GM12878 (cell line): ENCODE results near the gene TBCK. TPM values are rescaled to one million over a fixed set of nuclear protein-coding genes. Genes with fewer than 3 reads are reported as not detected.

Source experiments
- ATAC-seq: fragments of 200-7000 bp; cut with Tn5 transposase; 3 replicates; pipeline ENCODE4 v1.9.1; 2020; ENCODE audit warnings: mild to moderate bottlenecking, moderate library complexity
- BruUV-seq: library from RNA; stranded (reverse); fragments of 400-500 nt; replicated peaks from 2 replicates; lab custom pipeline; 2021; lab: Mats Ljungman, UMichigan
- CTCF ChIA-PET: fragments of 300-600 bp; sonication (Branson Sonifier 250); formaldehyde crosslinking; extraction: SDS; loops from one replicate; lab custom pipeline; 2021; ENCODE audit warnings: inconsistent platforms; lab: Yijun Ruan, JAX
- POLR2A ChIA-PET: fragments of 350-600 bp; formaldehyde crosslinking; extraction: SDS; loops from one replicate; lab custom pipeline; 2021; ENCODE audit warnings: inconsistent platforms; lab: Charles Lee
- RAD21 ChIA-PET: fragments of 300-600 bp; sonication (Branson Sonifier 250); formaldehyde crosslinking; loops from one replicate; lab custom pipeline; 2023; ENCODE audit warnings: antibody characterized with exemption; ENCODE audit not compliant: unreplicated experiment; lab: Charles Lee
- SMC1A ChIA-PET: fragments of 300-600 bp; sonication (Branson Sonifier 250); formaldehyde crosslinking; loops from one replicate; lab custom pipeline; 2023; ENCODE audit not compliant: unreplicated experiment, uncharacterized antibody; lab: Charles Lee
- DNase-seq: peaks from one replicate; pipeline ENCODE4 v3.0.0-alpha.2; 2011; ENCODE audit warnings: low read depth, low spot score
- FAIRE-seq: peaks from 3 replicates; lab custom pipeline; 2011; peaks lifted over from hg19 to GRCh38; lab: Jason Lieb, UNC
- H2AFZ ChIP-seq: 2 replicates; pipeline ENCODE4 v1.6.0; 2011; ENCODE audit warnings: low read depth, low read length, control low read depth; ENCODE audit not compliant: control insufficient read depth
- H3K27ac ChIP-seq: 2 replicates; pipeline ENCODE4 v1.5.1; 2011; ENCODE audit warnings: control low read depth; ENCODE audit not compliant: control insufficient read depth, insufficient read depth
- H3K27me3 ChIP-seq, 2 experiments: replicated peaks in 1 of 2; 2 replicates each; pipeline versions ENCODE4 v1.6.0 to v1.6.1; 2011; ENCODE audit warnings: low read length in 1 of 2; ENCODE audit not compliant: control insufficient read depth in 2 of 2, insufficient read depth in 2 of 2
- H3K36me3 ChIP-seq, 2 experiments: 2 replicates each; pipeline ENCODE4 v1.5.1; 2011; ENCODE audit warnings: low read length in 1 of 2; ENCODE audit not compliant: control insufficient read depth in 2 of 2, insufficient read depth in 2 of 2
- H3K4me1 ChIP-seq: 2 replicates; pipeline ENCODE4 v1.6.1; 2011; ENCODE audit warnings: mild to moderate bottlenecking, low read length, moderate library complexity, mixed read lengths; ENCODE audit not compliant: control insufficient read depth, insufficient read depth
- H3K4me2 ChIP-seq: 2 replicates; pipeline ENCODE4 v1.6.0; 2011; ENCODE audit warnings: control low read depth; ENCODE audit not compliant: control insufficient read depth, insufficient read depth
- H3K4me3 ChIP-seq: fragments of 200-600 bp; sonication (generic); 2 replicates; pipeline ENCODE4 v1.5.1; 2016
- H3K79me2 ChIP-seq: 2 replicates; pipeline ENCODE4 v1.6.0; 2011; ENCODE audit warnings: low read length; ENCODE audit not compliant: control insufficient read depth, insufficient read depth
- H3K9ac ChIP-seq: 2 replicates; pipeline ENCODE4 v1.8.0; 2011; ENCODE audit warnings: low read length, control low read depth, mixed read lengths; ENCODE audit not compliant: control insufficient read depth, insufficient read depth
- H3K9me3 ChIP-seq: replicated peaks from 3 replicates; pipeline ENCODE4 v1.5.1; 2011; ENCODE audit warnings: mild to moderate bottlenecking, low read length; ENCODE audit not compliant: control insufficient read depth, insufficient read depth
- H4K20me1 ChIP-seq: 2 replicates; pipeline ENCODE4 v1.6.0; 2011; ENCODE audit not compliant: control insufficient read depth, insufficient read depth
- BACH1 ChIP-seq: fragments of 450-650 bp; IDR thresholded peaks from 2 replicates; pipeline ENCODE4 v1.6.1; 2017; ENCODE audit warnings: mild to moderate bottlenecking, borderline replicate concordance
- CTCF ChIP-seq, 3 experiments: IDR thresholded peaks in 2 of 3; conservative IDR thresholded peaks in 1 of 3; 2 replicates each; pipeline ENCODE4 v1.5.1; 2011; ENCODE audit warnings: low read depth in 3 of 3, low read length in 3 of 3, mild to moderate bottlenecking in 3 of 3, control low read depth in 2 of 3, moderate library complexity in 2 of 3, inconsistent platforms in 1 of 3, mixed read lengths in 1 of 3; ENCODE audit not compliant: control insufficient read depth in 2 of 3, insufficient read depth in 1 of 3; ENCODE audit errors: extremely low read depth in 1 of 3
- EGR1 ChIP-seq, 2 experiments: IDR thresholded peaks; 1 replicate in 1 of 2; 2 replicates in 1 of 2; pipeline ENCODE4 v1.6.1; 2011 to 2012; ENCODE audit warnings: low read depth in 2 of 2, low read length in 2 of 2, borderline replicate concordance in 1 of 2, mild to moderate bottlenecking in 1 of 2, moderate library complexity in 1 of 2
- RAD21 ChIP-seq: IDR thresholded peaks from 2 replicates; pipeline ENCODE4 v1.6.1; 2011; ENCODE audit warnings: mild to moderate bottlenecking, low read depth, low read length, moderate library complexity; ENCODE audit not compliant: insufficient read depth
- WGBS: methylation state at CpG from one replicate; pipeline ENCODE4 v1.1.6; 2016; ENCODE audit warnings: low lambda C conversion rate; ENCODE audit not compliant: insufficient replicate concordance, insufficient coverage; ENCODE audit errors: missing lambda C conversion rate; 5-methylcytosine and 5-hydroxymethylcytosine counted together
- in situ Hi-C: fragments of 300-500 bp; cut with MboI; formaldehyde crosslinking; loops from 9 replicates; pipeline ENCODE4 v1.14.3; 2018; ENCODE audit warnings: mixed read lengths
- intact Hi-C: fragments of 100-400 bp; cut with micrococcal nuclease; formaldehyde crosslinking; loops from one replicate; pipeline ENCODE4 v1.14.2; 2022; ENCODE audit not compliant: unreplicated experiment
- polyA plus RNA-seq, 11 experiments: library from polyadenylated mRNA; depleted of rRNA in 4 of 11; unstranded in 6 of 11; stranded (reverse) in 5 of 11; fragments of >200 nt; fragmentation: Nextera tagmentation in 4 of 11; fragmentation: Illumina TruSeq in 1 of 11; extraction: Ambion mirVana in 4 of 11; extraction: Trizol in 1 of 11; gene quantifications; 1 replicate in 1 of 11; 2 replicates in 10 of 11; pipeline versions ENCODE4 v1.2.1 to v1.2.3, GENCODE V29; 2011 to 2016; ENCODE audit warnings: inconsistent platforms in 2 of 11, missing spikeins in 2 of 11, low read depth in 1 of 11
- total RNA-seq, 4 experiments: library from RNA; depleted of rRNA in 3 of 4; stranded (reverse); fragments of >200 nt in 3 of 4; fragmentation: Illumina TruSeq in 1 of 4; extraction: Trizol in 1 of 4; gene quantifications; 2 replicates each; pipeline versions ENCODE4 v1.2.1 to v1.2.3, GENCODE V29; 2013 to 2021
- TF ChIP-seq, protein P1 (sequence below): IDR thresholded peaks from 2 replicates; pipeline ENCODE4 v1.6.1; 2011; ENCODE audit warnings: mild to moderate bottlenecking, low read depth, low read length, moderate library complexity; ENCODE audit not compliant: insufficient replicate concordance

Gene TBCK
- total and polyA plus RNA-seq, 10 of the 15 experiments (the other 5 are each of a cell fraction or from before 2014, with no cell fraction given) = 4.1 to 30.3 (median 20.2) TPM

- RAD21 ChIA-PET = interaction anchor here (0.6 to 1.6 kb wide), 2 partner anchors 63 to 401 kb away, joined by 4 read pairs; no protein-coding TSS in a partner anchor
- intact Hi-C loops (no loop called here), in situ Hi-C loops (no loop called here)
- H2AFZ ChIP-seq = no peak overlapping the region
- no TSS peak for BruUV-seq
- peaks cover 2 to 18% of the 10 kb centered on the region in 2 experiments for H3K36me3 ChIP-seq
- FAIRE-seq = no peak
- H3K27ac ChIP-seq = no peak overlapping the region
- H3K4me3 ChIP-seq = no peak overlapping the region
- SMC1A ChIA-PET = interaction anchor here (1.3 to 1.9 kb wide), 2 partner anchors 15 to 27 kb away, joined by 4 to 7 read pairs; no protein-coding TSS in a partner anchor
- no peak for DNase-seq
- POLR2A ChIA-PET = interaction anchor here (0.7 to 1.4 kb wide), 2 partner anchors 13 to 23 kb away, joined by 3 to 6 read pairs; partner anchors contain the start of genes AIMP1 and TBCK
- WGBS = 38% methylated on average over 1 of the region's 1 CpG
- no peaks in the 10 kb centered on the region for H3K4me1 ChIP-seq
- no peak overlapping the region for H3K9ac ChIP-seq
- no peaks in the 10 kb centered on the region for H3K27me3 ChIP-seq
- no peaks in the 10 kb centered on the region for H4K20me1 ChIP-seq
- H3K4me2 ChIP-seq = no peak overlapping the region
- peak; percentile 96 for ATAC-seq
- CTCF ChIA-PET = interaction anchor here (0.6 to 2.0 kb wide), 14 partner anchors 9 to 854 kb away, joined by 3 to 12 read pairs (median 4); partner anchors contain the start of gene TBCK
- TF ChIP-seq BACH1 (no peak), EGR1 (IDR thresholded peaks at IDR 0.05; ENCODE audit: borderline replicate concordance in 1 of 2, low read depth in 2 of 2, low read length in 2 of 2) (no peak), RAD21 (peak; percentile 41), CTCF (IDR thresholded peaks at IDR 0.05 in 2 of 3, conservative IDR thresholded peaks at IDR 0.05 in 1 of 3; ENCODE audit: control insufficient read depth in 2 of 3, extremely low read depth in 1 of 3, insufficient read depth in 1 of 3, low read depth in 3 of 3, low read length in 3 of 3) (peak; percentile 42 to 62 (median 54); a peak in 5 of 6 replicates)
- TF ChIP-seq, protein P1, sequence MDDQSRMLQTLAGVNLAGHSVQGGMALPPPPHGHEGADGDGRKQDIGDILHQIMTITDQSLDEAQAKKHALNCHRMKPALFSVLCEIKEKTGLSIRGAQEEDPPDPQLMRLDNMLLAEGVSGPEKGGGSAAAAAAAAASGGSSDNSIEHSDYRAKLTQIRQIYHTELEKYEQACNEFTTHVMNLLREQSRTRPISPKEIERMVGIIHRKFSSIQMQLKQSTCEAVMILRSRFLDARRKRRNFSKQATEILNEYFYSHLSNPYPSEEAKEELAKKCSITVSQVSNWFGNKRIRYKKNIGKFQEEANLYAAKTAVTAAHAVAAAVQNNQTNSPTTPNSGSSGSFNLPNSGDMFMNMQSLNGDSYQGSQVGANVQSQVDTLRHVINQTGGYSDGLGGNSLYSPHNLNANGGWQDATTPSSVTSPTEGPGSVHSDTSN = no peak
- H3K79me2 ChIP-seq = peaks cover 4% of the 10 kb centered on the region
- H3K9me3 ChIP-seq = no peaks in the 10 kb centered on the region; the same call in 2 of the 3 replicates
Observed at GRCh38 chr4:106329041-106329618, 13.1 kb upstream of the TBCK start.
